Retina (tissue), 1 donor: ENCODE data around the gene HOXA4.

ENCODE experiments used
- DNase-seq: peaks from one replicate; pipeline ENCODE4 v3.0.0-alpha.2; 2016

HOXA4 gene

DNA sequence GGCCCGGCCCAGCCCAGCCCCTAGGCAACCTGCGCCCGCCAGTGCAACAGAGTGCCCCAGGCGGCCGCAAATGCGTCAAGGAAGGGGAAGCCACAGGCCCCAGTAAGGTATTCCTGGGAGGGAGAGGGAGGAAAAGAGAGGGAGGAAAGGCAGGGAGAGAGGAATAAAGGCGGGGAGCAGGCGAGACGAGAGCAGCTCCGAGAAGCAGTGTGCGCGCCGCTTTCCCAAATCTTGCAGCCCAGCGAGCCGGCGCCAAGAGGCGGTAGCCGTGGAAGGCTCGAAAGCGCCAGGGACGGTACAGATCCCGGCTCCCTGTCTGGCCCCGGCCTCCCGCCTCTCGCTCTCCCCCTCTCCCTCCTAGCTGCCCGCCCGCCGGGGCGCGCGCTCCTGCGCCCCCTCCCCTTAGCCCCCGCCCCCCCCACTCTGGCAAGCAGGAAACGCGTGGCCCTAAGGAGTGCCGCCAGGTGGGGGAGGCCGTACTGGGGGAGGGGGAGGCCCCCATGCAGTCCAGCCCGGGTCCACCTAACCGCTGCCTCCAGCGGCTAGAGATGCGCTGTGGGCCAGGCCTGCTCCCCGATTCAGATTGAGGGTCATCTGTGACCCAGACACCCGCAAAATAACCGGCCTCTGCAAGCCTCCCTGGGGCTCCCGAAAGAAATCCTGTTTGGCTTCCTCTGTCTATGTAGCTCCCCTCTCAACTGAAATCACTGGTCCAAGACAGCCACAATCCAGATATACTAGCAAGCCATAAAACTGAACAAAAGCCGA is 39.3 kb upstream of the HOXA4 start:
- DNase-seq = no peak

DNA sequence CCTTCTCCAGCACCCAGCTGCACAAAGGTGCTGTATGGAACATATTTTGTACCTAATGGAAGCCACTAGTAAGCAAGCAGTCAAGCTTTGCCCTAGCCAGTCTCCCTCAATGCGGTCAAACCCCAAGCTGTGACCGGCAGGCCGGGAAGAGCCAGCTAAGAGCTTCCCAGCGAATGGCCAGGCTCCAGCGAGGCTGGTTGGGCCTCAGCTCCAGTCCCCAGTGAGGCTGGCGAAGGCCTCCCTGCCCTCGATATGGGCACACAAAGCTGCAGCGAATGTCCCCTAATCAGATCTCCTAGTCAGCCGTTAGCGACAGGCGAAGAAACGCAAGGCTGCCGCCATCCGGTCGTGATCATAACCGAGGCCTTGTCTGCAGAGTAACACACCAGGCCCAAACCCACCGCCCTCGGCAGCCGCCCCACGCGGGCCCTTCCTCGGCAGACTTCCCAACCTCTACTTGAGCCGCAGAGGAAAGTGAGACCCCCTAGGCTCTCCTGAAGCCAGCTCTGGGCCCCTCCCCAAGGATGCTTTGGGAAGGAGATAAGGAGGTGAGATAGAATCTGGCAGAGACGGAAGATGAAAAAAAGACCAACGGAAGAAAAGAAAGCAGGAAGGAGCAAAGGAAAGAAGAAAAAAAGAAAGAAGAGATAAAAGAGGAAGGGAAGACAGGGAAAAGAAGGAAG is 37.8 kb upstream of the HOXA4 start:
- DNase-seq = no peak

DNA sequence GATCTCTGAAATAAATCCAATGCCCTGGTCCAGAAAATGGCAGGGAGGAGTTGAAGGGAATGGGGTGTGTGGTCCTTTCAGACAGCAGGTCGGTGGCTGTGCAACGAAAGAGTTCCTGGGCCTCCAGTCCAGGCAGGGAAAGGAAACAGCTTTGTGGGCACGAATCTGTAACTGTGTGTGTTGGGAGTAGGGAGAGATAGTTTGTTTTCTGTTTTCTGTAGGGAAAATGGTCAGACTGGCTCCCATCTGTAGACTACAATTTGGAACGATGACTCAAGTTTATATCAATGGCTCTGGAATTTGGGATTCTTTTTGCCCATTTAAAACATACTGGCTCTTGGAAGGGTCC is 37.3 kb upstream of the HOXA4 start:
- no peak for DNase-seq

DNA sequence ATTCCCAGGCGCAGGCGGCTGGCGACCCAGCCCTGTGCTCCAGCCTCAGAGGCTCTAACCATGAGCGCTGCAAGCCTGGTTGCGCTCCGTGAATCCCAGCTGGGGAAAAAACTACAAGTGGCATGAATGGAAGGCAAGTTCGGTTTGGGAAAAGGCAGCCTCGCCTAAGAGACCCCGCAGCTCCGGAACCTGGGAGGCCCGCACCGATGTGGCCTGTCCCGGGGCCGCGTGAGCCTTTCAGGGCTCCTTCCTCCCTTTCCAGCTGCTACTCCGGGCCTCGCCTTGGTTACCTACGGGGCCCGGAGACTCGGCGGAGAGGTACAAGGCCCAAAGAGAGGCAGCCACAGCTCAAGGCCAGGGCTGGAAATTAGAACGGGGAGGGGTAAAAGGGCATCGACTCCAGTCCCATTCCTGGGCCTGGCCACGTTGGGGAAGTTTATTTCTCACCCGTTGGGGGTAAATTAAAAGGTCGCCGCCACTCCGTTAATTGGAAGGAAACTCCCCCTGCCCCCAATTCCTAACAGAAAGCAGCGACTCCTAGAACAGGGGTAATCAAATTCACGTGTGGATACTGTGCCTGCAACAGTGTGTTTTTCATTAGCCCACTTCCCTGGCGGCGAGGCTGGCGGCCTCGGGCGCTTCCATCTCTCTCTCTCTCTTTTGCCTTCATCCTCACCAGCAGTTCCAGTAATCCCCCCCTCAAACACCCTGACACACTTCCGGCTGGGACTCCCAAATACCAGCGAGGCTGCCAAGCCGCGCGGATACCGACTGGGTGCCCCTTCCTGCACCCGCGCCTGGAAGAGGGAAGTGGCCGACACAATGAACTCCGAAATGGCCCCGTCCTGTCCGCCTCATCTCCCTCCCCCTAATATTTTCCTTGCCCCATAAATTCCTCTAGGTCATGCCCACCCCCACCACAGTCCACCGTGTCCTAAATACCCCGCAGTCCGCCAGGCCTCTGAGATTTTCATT is 36.3 kb upstream of the HOXA4 start:
- DNase-seq = peak; percentile 77

DNA sequence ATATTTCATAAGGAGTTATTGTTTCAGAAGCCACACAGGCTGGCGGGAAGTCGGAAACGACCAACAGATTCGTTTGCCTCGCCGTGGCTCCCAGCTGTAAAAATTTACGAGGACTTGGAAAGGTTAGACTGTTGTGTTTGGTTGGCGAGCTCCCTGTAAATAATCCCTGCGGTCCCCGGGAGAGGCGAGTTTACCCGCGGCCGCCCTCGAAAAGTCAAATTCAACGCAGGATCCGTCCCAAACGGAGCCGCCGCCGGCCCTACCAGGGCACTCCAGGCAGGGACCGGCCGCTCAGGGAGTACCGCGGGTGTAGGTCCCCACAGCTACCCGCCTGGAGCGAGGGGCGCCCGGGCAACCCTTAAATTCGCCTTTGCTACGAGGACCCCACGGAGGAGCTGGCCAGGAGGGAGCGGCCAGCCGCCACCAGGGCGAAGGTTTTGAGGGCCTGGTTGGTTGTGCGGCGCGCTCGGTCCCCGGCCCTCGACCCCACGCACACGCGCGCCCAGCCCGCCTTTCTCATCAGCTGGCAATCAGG is 35.5 kb upstream of the HOXA4 start:
- DNase-seq = no peak

DNA sequence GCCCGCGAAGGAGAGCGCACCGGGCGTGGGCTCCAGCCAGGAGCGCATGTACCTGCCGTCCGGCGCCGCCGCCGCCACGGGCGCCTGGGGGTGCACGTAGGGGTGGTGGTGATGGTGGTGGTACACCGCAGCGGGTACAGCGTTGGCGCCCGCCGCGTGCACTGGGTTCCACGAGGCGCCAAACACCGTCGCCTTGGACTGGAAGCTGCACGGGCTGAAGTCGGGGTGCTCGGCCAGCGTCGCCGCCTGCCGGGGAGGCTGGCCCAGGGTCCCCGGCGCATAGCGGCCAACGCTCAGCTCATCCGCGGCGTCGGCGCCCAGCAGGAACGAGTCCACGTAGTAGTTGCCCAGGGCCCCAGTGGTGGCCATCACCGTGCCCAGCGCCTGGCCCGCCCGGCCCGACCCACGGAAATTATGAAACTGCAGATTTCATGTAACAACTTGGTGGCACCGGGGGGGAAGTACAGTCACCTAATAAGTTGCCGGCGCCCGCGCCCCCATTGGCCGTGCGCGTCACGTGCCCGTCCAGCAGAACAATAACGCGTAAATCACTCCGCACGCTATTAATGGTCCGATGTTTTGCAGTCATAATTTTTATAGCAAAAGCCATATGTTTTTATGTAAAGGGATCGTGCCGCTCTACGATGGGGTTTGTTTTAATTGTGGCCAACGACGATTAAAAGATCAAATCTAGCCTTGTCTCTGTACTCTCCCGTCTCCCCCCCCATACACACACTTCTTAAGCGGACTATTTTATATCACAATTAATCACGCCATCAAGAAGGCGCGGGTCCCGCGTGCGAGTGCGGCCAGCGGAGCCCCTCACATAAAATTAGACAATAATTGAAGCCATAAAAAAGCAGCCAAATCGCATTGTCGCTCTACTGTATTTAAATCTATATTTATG is 34.8 kb upstream of the HOXA4 start, which contains the start of gene HOXA9:
TSS of gene HOXA9 (minus strand) at position 449 of the 907 bp plus-strand sequence. CDS start at position 369, 80 bp downstream.
- no peak for DNase-seq

DNA sequence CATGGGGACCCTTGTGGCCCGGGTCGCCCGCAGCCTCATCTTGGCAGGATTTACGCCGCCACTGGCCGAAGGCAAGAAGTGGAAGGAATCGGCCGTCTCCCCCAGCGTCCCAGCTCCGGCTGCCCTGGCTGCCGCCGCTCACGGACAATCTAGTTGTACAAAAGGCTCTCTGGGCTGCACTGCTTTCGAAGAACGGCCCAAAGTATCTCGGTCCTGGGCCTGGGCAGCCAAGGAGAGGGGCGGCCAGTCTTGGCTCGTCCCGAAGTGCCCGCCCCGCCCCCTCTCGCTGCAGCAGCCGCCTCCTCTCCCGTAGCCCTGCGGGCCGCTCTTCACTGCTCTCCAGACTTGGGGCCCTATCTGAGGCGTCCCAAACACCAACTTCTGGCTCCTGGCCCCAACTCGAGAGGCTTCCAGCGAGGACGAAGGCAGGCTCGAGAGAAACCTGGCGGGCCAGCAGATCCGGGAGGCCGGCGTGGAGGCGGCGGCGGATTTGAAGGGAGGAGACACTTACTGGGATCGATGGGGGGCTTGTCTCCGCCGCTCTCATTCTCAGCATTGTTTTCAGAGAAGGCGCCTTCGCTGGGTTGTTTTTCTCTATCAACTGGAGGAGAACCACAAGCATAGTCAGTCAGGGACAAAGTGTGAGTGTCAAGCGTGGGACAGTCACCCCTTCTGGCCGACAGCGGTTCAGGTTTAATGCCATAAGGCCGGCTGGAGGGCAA is 34.0 kb upstream of the HOXA4 start:
- no peak for DNase-seq

DNA sequence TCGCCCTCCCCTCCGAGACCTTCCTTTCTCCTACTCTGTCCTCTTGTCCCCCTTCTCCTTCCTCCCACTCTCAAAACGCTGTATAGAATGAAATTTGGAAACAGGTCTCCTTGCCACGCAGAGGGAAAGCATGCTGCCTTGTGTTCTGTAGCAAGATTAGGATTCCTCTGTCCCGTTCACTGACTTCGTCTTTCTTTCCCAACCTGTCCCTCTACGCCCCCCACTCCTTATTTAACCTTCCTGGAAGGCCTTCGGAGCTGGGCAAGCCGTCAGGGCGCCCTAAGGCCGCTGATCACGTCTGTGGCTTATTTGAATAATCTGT is 33.4 kb upstream of the HOXA4 start:
- no peak for DNase-seq

DNA sequence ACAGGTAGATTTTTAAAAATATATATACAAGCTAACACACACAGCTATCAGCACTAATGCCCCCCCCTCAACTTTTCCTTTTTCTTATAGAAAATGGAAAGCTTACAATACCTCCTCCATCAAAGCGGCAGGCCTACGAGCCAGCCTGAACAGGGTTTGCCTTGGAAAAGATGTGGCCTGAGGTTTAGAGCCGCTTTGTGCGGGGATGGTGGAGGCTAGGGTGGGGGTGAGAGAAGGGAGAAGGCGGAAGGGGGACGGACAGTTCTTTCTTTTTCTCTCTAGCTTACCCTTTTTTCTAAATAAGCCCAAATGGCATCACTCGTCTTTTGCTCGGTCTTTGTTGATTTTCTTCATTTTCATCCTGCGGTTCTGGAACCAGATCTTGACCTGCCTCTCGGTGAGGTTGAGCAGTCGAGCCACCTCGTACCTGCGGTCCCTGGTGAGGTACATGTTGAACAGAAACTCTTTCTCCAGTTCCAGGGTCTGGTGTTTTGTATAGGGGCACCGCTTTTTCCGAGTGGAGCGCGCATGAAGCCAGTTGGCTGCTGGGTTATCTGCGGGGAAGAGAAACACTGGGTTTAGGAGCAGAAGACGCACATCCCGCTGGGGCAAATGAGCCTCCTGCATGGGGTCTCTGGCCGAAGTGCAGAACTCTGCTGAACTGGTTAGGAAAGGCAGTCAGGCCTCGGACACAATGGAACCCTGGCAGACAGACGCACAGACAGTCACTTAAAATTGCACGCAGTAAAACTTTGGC is 32.9 kb upstream of the HOXA4 start:
- DNase-seq = no peak

DNA sequence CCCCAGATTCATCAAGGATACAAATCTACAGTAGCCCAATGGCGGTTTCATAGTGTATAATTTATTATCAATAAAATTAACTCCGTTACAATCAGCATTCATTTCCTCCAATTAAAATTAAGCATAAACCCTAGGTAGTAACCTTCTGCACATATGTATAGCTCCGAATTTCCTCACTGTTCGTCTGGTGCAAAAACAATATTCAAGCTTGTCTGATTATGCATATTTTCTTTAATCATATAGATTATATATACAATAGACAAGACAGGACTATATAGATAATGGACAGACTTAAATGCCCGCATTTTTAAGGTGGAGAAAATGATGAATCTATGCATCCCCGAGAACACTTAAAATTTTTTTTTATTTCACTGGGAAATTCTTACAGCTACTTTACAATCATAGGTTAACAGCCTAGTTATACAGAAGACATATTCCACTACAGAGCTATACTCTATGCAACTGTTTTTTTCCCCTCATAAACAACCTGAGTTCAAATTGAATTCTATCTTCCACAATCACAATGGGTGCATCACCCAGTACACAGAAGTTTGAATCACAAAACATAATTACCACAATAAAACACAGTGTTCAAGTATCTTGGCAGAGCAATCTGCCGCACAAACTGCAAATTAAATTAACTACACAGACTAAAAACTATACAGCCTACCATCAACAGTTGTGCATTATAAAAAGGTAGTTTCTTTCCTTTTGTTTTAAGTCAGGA is 32.2 kb upstream of the HOXA4 start:
- no peak for DNase-seq

DNA sequence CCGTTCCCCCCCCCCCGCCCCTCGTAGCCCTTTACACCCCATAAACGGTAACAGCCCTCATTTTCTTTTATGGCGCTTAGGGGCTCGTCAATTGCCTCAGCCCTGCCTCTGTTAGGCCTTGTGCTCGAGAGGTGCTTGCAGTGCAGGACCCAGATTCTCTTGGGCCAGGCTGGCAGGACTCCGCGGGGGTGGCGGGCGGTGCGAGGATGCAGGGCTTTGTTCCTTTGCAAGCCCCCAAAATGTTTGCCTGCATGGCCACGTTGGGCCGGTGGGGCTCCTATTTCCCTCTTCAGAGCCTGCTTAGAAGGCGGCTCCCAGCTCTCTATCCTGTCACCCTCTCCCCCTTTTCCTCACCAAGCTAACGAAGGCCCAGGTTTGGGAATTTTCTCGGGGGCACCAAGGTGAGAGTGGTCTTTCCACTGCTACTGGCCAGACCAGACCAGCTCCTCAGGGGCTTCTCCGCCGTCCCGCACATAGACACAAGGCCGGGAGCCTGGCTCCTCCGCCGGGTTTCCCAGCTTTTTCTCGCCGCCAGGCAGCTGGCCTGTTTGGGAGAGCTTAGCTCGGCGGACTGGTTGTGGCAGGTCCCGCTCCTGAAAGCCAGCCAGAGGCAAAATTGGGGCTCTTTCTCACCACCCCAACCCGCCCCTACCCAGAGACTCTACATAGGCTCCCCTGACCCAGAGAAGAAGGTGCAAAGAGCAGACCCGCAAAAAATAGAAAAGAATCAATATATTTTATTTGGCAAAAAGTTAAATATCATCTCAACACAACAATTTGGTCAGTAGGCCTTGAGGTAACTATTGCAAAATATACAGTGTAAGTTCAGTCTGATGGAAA is 31.4 kb upstream of the HOXA4 start:
- peak; percentile 65 for DNase-seq

DNA sequence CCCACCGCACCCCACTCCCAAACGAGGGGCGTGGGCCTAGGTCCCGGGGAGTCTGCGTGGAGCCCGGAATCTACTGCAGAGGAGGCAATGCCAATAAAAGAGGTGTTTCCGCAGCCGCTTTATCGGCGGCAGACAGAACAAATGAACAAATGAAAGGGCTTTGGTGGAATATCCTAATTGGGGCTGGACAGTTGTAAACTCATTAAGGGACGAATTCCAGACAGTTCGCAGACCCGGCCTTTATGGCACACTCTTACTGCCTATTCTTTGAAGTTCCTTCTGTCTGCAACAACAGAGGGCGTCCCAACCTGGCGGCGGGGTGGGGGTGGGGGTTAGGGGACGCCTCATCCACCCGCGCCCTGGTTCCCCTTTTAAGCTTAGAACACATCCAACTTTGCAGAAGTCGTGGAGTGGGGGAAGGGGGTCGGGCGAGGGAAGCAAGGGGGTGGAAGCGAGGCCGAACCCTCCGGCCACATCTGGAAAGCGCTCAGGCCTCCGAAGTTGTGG is 30.7 kb upstream of the HOXA4 start:
- DNase-seq = no peak

DNA sequence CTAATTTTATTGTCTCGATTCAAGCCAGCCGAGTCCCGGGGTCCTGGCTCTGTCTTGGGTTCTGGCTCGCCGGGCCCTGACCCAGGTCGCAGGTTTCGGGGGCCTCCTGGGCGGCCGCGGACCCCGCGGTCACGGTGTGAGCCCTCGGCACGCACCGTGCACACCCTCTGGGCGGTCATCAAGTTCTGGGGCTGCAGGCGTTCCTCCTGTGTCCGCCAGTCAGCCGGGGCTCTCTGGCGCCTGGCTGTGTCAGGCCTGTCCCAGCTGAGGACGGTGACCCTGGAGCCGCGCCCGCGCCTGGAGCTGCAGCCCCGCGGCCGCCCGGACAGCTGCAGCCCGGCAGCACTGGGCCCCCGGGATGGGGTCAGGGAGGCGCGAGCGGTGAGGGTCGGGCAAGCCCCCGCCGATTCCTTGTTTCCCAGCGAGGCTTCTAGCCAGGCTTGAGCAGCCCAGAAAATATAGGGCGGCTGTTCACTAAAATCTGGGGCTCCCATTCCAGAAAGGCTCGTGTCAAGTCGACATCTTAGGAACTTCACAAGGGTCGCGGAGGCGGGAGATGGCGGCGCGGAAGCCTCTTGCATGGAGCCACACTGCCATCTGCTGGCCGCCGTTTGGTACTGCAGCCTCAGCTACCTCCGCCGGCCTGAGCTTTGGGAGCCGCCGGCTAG is 30.1 kb upstream of the HOXA4 start:
- peak; percentile 97 for DNase-seq

DNA sequence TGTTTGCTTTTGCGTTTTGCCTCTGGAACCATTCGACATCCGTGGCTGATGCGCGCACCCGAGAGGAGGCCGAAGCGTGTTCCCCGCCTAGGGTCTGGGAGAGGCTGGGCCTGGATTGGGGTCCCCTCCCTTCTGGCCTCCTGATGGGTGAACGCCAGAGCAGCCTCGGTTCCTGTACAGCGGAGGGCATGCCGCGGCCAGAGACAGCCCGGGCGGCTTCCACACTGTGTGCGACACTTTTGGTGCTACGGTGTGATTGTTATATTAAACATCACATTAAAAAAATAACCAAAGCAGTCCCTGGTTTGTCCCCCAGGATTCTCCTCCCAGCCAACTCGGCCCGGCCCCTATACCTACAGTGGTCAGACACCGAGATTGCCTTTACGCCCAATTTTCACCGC is 29.6 kb upstream of the HOXA4 start:
- peak; percentile 75 for DNase-seq

DNA sequence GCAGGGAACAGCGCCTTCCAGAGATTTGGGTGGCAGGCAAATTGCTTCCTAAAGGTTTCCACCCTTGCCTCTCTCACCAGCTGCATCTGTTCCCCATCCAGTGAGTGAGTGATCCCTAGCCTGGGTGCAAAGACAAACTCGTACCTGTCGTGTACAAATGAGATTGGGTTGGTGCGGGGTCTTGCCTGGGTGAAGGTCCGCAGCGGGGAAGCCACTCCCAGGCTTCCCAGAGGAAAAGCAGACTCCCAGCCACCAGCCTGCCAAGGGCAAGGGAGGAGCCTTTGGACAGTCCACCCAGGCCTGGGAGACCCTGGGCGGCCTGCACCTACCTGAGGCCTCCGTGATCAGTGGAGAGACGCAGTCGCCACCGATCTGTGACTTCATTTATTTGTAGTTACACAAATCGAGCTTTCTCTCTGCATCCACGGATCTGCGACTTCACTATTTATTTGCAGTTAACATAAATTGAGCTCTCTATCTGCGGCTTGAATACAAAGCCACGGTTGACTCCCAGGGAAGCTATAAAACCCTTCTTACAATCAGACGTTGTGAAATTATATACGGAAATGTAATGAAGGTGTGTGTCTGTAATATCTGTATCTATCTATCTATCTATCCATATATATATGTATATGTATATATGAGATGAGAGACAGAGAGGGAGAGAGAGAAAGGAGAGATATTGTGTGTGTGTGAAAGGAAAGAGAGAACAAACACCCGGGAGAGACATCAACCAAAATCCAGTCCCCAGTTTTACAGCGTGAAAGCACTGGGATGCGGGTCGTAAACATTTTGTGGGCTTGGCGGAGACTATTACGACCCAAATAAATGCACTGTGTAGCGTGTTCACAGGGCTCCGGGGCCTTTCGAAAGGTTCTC is 28.9 kb upstream of the HOXA4 start:
- peak; percentile 75 for DNase-seq

DNA sequence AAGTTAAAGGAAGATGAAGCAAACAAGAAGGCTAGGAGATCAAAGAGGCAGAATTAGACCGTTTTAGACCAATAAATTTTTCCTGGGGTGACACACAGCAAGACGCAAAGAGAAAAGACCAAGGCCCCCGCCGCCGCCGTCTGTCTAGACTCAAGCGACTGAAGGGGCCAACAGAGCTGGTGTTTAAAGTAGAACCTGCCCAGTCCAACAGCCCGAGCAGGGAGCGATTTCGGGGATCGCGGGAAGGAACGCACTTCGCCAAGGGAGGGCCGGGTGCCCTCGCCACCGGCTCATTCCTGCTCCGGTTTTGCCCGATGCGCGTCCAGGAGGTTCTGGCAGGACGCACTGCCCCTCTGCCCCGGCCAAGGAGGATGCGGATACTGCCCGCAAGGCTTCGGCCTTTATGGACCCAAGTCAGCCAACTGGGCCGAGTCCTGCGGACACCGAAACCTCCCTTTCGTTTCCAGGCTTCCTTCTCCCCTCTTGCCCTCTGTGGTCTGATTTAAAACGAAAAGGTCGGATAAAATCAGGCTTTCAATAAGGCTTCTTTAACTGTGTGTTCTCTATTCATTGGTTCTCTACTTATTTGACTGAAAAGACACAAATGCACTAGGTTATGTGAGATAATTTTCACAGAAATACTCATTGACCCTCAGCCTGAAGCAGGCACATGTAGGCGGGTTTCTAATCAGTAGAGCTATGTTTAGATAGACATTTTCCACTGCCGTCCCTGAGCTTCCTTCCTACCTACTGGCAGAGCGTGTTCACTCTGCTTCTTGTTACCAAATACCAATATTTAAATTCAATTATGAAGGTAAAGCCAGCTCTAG is 28.1 kb upstream of the HOXA4 start:
- DNase-seq = peak; percentile 76
